Endothelial cell (in vitro differentiated cells): ENCODE results near the gene EDAR. TPM values are rescaled to one million over a fixed set of nuclear protein-coding genes. Genes with fewer than 3 reads are reported as not detected.

Experiments used
- DNase-seq: peaks from one replicate; pipeline ENCODE4 v3.0.0; 2021; ENCODE audit warnings: low spot score
- H3K27ac Mint-ChIP-seq: one replicate; pipeline ENCODE4 v1.8.0; 2021; ENCODE audit warnings: mixed read lengths, inconsistent platforms; ENCODE audit not compliant: unreplicated experiment
- H3K27me3 Mint-ChIP-seq: one replicate; pipeline ENCODE4 v1.8.0; 2021; ENCODE audit warnings: mild to moderate bottlenecking, moderate library complexity, mixed read lengths, inconsistent platforms; ENCODE audit not compliant: unreplicated experiment
- H3K36me3 Mint-ChIP-seq: one replicate; pipeline ENCODE4 v1.8.0; 2021; ENCODE audit warnings: mild to moderate bottlenecking, low read depth, mixed read lengths, inconsistent platforms; ENCODE audit not compliant: unreplicated experiment
- H3K4me1 Mint-ChIP-seq: one replicate; pipeline ENCODE4 v1.8.0; 2021; ENCODE audit warnings: mild to moderate bottlenecking, mixed read lengths, inconsistent platforms; ENCODE audit not compliant: unreplicated experiment
- H3K4me3 Mint-ChIP-seq: one replicate; pipeline ENCODE4 v1.8.0; 2021; ENCODE audit warnings: mild to moderate bottlenecking, mixed read lengths, inconsistent platforms; ENCODE audit not compliant: unreplicated experiment
- H3K9me3 Mint-ChIP-seq: one replicate; pipeline ENCODE4 v1.8.0; 2021; ENCODE audit warnings: mixed read lengths, inconsistent platforms; ENCODE audit not compliant: unreplicated experiment
- CTCF ChIP-seq: fragments of 200-600 bp; sonication (generic); IDR thresholded peaks from one replicate; pipeline ENCODE4 v1.5.0; 2021; ENCODE audit warnings: antibody characterized with exemption; ENCODE audit not compliant: unreplicated experiment
- total RNA-seq: library from RNA; stranded (reverse); fragmentation: NEBNext Ultra II Directional; extraction: Animal tissue kit (Norgen Biotek cat#: 25700); gene quantifications from one replicate; pipeline ENCODE4 v1.2.1, GENCODE V29; 2021; ENCODE audit not compliant: unreplicated experiment

The EDAR gene
- total RNA-seq, 1 donor from 2014 or later = not detected

- H3K36me3 Mint-ChIP-seq = peaks cover 5% of the 10 kb centered on the region
- no peak overlapping the region for H3K27ac Mint-ChIP-seq
- no peak overlapping the region for H3K4me3 Mint-ChIP-seq
- no peaks in the 10 kb centered on the region for H3K4me1 Mint-ChIP-seq
- no peak for TF ChIP-seq CTCF
- peaks cover 18% of the 10 kb centered on the region for H3K9me3 Mint-ChIP-seq
- peaks cover 7% of the 10 kb centered on the region for H3K27me3 Mint-ChIP-seq
- DNase-seq = no peak
Measured at GRCh38 chr2:108949316-108950239, 39.4 kb downstream of the EDAR start.

- Mint-ChIP-seq H3K27ac (no peak overlapping the region), H3K27me3 (peaks cover 4% of the 10 kb centered on the region), H3K4me1 (no peaks in the 10 kb centered on the region), H3K36me3 (peaks cover 5% of the 10 kb centered on the region), H3K4me3 (no peak overlapping the region), H3K9me3 (peaks cover 18% of the 10 kb centered on the region)
- DNase-seq = no peak
- TF ChIP-seq CTCF = no peak
Measured at GRCh38 chr2:108947271-108947907, 41.6 kb downstream of the EDAR start.

- DNase-seq = no peak
- peaks cover 18% of the 10 kb centered on the region for H3K9me3 Mint-ChIP-seq
- no peak overlapping the region for H3K27ac Mint-ChIP-seq
- H3K4me3 Mint-ChIP-seq = no peak overlapping the region
- H3K27me3 Mint-ChIP-seq = peaks cover 4% of the 10 kb centered on the region
- no peaks in the 10 kb centered on the region for H3K4me1 Mint-ChIP-seq
- H3K36me3 Mint-ChIP-seq = peaks cover 5% of the 10 kb centered on the region
- no peak for TF ChIP-seq CTCF
Measured at GRCh38 chr2:108946442-108946841, 42.6 kb downstream of the EDAR start.

GRCh38 chr2:108945969-108946368, 43.1 kb downstream of the EDAR start:
- DNase-seq = no peak
- no peak for TF ChIP-seq CTCF
- peaks cover 18% of the 10 kb centered on the region for H3K9me3 Mint-ChIP-seq
- no peaks in the 10 kb centered on the region for H3K4me1 Mint-ChIP-seq
- H3K27ac Mint-ChIP-seq = no peak overlapping the region
- H3K27me3 Mint-ChIP-seq = peaks cover 4% of the 10 kb centered on the region
- H3K36me3 Mint-ChIP-seq = peaks cover 5% of the 10 kb centered on the region
- no peak overlapping the region for H3K4me3 Mint-ChIP-seq
